Measurements from ENCODE around the gene PLEKHF1. TPM values are rescaled to one million over a fixed set of nuclear protein-coding genes. Genes with fewer than 3 reads are reported as not detected.

Gene PLEKHF1
- total RNA-seq, 4 donors from 2014 or later = 4.3 to 20.8 (median 17.1) TPM

DNA sequence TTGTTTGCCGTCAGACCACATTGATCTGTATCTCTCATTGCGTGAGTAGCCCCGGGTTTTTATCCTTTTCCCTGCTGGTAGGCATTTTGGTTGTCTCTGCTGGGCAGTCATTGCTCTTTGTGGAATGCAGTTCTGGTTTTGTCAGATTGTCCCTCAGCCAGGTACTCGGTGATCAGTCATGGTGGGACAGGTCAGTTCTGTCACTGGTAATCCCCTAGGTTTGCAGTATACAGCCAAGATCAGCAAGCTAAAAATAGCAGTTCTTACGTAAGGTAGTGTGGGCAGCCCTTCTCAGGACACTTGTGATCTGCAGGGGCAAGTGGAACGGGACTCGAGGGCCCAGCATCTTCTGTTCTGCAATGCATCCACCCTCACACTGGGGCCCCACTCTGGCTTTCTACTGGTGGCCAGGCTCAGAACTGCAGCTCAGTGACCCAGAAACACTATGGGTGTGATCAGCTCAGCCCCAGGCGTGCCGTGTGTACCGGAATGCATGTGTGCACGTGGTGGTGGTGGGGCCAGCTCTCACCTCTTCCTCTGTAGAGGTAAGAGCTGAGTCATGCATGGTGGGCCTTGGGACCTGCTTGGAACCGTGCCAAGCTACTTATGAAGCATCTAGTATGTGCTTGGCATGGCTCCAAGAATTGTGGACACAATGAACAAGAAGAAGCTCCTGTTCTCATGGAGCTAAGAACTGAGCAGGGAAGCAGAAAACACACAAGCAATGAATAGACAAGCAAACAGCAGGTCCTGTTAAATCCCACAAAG lies 6.3 kb downstream of the PLEKHF1 start:
- TF ChIP-seq POLR2A (IDR thresholded peaks at IDR 0.05) = no peak
- TF ChIP-seq, protein P1, sequence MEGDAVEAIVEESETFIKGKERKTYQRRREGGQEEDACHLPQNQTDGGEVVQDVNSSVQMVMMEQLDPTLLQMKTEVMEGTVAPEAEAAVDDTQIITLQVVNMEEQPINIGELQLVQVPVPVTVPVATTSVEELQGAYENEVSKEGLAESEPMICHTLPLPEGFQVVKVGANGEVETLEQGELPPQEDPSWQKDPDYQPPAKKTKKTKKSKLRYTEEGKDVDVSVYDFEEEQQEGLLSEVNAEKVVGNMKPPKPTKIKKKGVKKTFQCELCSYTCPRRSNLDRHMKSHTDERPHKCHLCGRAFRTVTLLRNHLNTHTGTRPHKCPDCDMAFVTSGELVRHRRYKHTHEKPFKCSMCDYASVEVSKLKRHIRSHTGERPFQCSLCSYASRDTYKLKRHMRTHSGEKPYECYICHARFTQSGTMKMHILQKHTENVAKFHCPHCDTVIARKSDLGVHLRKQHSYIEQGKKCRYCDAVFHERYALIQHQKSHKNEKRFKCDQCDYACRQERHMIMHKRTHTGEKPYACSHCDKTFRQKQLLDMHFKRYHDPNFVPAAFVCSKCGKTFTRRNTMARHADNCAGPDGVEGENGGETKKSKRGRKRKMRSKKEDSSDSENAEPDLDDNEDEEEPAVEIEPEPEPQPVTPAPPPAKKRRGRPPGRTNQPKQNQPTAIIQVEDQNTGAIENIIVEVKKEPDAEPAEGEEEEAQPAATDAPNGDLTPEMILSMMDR (IDR thresholded peaks at IDR 0.05) = peak in 5 of 6 experiments; percentile 12 to 53 (median 23)
- H3K4me1 ChIP-seq = peaks cover 23 to 100% (median 50%) of the 10 kb centered on the region in 3 donors
- H3K9me3 ChIP-seq = no peaks in the 10 kb centered on the region
- H3K27ac ChIP-seq = peak overlapping the region; percentile 29 to 71 (median 56)
- H3K27me3 ChIP-seq = no peaks in the 10 kb centered on the region
- intact Hi-C loops (cut with DNase I) = no loop called here
- H3K36me3 ChIP-seq = peaks cover 11 to 31% (median 22%) of the 10 kb centered on the region in 3 donors
- 37 to 62% methylated on average over 9 to 10 of the region's 12 CpGs for WGBS, 2 donors
- DNase-seq = peak; percentile 50
- H3K4me3 ChIP-seq = peak overlapping the region in 2 of 4 donors; percentile 2 to 3

DNA sequence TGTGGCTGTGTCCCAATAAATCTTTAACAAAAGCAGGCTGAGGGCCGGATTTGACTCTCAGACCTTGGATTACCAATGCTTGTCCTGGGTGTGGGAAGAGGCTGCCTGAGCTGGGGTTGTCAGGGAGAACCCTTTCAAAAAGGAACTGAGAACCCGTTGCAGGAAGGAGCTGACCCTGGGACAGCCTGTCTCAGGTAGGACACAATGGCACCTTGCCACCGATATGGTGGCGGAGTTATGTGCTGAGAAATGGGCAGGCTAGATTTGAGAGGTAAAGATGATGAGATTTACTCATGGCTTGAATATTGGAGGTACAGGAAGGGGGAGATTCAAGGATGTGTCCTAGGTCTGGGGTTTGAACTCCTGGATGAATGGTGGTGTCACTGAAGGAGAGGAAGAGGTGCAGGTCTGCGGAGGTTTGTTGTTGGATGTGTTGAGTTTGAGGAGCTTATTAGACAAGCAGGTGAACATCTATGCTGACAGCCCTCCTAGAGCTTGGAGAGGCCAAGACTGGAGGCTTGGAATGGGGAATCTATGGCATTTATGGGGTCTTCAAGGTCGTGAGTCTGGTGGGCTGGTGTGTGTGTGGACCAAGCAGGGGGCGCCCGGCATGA lies 7.2 kb downstream of the PLEKHF1 start:
- no peaks in the 10 kb centered on the region for H3K9me3 ChIP-seq
- TF ChIP-seq POLR2A (IDR thresholded peaks at IDR 0.05) = no peak
- TF ChIP-seq, protein P1 (IDR thresholded peaks at IDR 0.05) = no peak
- intact Hi-C loops (cut with DNase I) = no loop called here
- H3K27ac ChIP-seq = peak overlapping the region; percentile 29 to 71 (median 56)
- no peak for DNase-seq
- H3K4me1 ChIP-seq = peaks cover 23 to 100% (median 52%) of the 10 kb centered on the region in 3 donors
- H3K36me3 ChIP-seq = peaks cover 11 to 39% (median 22%) of the 10 kb centered on the region in 3 donors
- WGBS, 2 donors = 69 to 75% methylated on average over 7 to 8 of the region's 8 CpGs
- no peaks in the 10 kb centered on the region for H3K27me3 ChIP-seq
- peak overlapping the region in 2 of 4 donors; percentile 2 to 7 for H3K4me3 ChIP-seq

DNA sequence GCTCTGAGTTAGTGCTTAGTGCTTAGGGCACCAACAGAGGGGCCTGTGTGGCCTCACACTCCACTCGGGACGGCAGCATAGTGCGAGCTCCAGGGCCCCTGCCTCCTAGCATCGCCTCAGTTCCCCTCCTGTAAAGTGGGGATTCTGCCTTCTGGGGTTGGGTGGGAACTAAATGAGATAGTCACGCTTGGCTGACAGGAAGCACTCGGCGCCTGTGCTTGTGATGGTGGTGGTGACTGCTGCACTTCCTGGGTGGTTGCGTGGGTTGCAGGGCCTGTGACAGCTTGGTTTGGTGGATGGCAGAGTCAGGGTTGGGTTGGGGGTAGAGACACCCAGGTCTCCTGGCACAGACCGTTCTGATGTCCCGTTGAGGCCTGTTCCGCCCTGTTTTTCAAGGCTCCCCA lies 7.7 kb downstream of the PLEKHF1 start:
- Histone ChIP-seq H3K9me3 (no peaks in the 10 kb centered on the region), H3K4me3 (peak overlapping the region in 1 of 4 donors; percentile 7), H3K27ac (peak overlapping the region in 3 of 4 donors; percentile 29 to 71 (median 61)), H3K27me3 (no peaks in the 10 kb centered on the region), H3K36me3 (peaks cover 11 to 44% (median 22%) of the 10 kb centered on the region in 3 donors), H3K4me1 (peaks cover 21 to 100% (median 49%) of the 10 kb centered on the region in 3 donors)
- 61 to 75% methylated on average over 3 to 10 of the region's 11 CpGs for WGBS, 2 donors
- DNase-seq = no peak
- intact Hi-C loops (cut with DNase I) = no loop called here
- TF ChIP-seq, protein P1 (IDR thresholded peaks at IDR 0.05) = no peak
- TF ChIP-seq POLR2A (IDR thresholded peaks at IDR 0.05) = no peak

DNA sequence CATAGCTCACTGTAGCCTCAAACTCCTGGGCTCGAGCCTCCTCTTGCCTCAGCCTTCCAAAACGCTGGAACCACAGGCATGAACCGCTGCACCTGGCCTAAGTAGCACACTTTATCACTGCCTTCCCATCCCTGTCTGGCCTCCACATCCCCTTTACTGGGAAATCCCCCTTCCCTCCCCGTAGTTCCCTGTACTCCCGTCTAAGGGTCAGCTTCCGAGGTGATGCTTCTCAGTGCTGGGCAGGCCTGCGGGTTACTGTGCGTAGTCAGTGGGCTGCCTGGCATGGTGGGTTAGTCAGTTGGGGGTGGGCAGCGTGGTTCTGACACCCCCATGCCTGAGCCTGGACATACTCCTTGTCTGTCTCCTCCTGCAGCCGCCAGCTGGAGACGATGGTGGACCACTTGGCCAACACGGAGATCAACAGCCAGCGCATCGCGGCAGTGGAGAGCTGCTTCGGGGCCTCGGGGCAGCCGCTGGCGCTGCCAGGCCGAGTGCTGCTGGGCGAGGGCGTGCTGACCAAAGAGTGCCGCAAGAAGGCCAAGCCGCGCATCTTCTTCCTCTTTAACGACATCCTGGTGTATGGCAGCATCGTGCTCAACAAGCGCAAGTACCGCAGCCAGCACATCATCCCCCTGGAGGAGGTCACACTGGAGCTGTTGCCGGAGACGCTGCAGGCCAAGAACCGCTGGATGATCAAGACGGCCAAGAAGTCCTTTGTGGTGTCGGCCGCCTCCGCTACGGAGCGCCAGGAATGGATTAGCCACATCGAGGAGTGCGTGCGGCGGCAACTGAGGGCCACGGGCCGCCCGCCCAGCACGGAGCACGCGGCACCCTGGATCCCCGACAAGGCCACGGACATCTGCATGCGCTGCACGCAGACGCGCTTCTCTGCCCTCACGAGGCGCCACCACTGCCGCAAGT lies 8.4 kb downstream of the PLEKHF1 start:
- H3K4me3 ChIP-seq = no peak overlapping the region
- H3K4me1 ChIP-seq = peaks cover 17 to 100% (median 49%) of the 10 kb centered on the region in 3 donors
- H3K27me3 ChIP-seq = no peaks in the 10 kb centered on the region
- WGBS, 2 donors = 85 to 87% methylated on average over 9 to 31 of the region's 57 CpGs
- no peak for DNase-seq
- no peaks in the 10 kb centered on the region for H3K9me3 ChIP-seq
- intact Hi-C loops (cut with DNase I) = no loop called here
- peak overlapping the region in 3 of 4 donors; percentile 19 to 61 (median 53) for H3K27ac ChIP-seq
- peaks cover 11 to 45% (median 22%) of the 10 kb centered on the region in 3 donors for H3K36me3 ChIP-seq
- TF ChIP-seq, protein P1 (IDR thresholded peaks at IDR 0.05) = no peak
- TF ChIP-seq POLR2A (IDR thresholded peaks at IDR 0.05) = no peak
